HL-60 (cell line): Measurements from ENCODE around the gene HTR6.

Experiments used
- DNase-seq, 2 experiments: peaks; one replicate each; pipeline ENCODE4 v3.0.0-alpha.2; 2010 to 2020; ENCODE audit warnings: low read depth in 1 of 2, low spot score in 1 of 2
- H3K27ac ChIP-seq: fragments of 250-450 bp; sonication (Bioruptor Pico); replicated peaks from 2 replicates; pipeline ENCODE4 v1.5.1; 2020; ENCODE audit warnings: mild to moderate bottlenecking, moderate library complexity
- H3K27me3 ChIP-seq: fragments of 250-450 bp; sonication (Bioruptor Pico); 2 replicates; pipeline ENCODE4 v1.5.1; 2021; ENCODE audit warnings: mild to moderate bottlenecking, moderate library complexity; ENCODE audit not compliant: insufficient read depth, poor library complexity, severe bottlenecking
- H3K4me3 ChIP-seq: replicated peaks from 2 replicates; pipeline ENCODE4 v1.5.1; 2011; ENCODE audit warnings: mild to moderate bottlenecking, control low read depth, low read length; ENCODE audit not compliant: insufficient read depth
- CTCF ChIP-seq: IDR thresholded peaks from one replicate; pipeline ENCODE4 v1.5.1; 2011; ENCODE audit warnings: low read length, control low read depth, inconsistent platforms; ENCODE audit not compliant: insufficient read depth
- GABPA ChIP-seq: IDR thresholded peaks from 2 replicates; pipeline ENCODE4 v1.6.1; 2012; ENCODE audit warnings: low read depth
- POLR2AphosphoS5 ChIP-seq: IDR thresholded peaks from 2 replicates; pipeline ENCODE4 v1.6.1; 2012; ENCODE audit warnings: low read depth
- SPI1 ChIP-seq: IDR thresholded peaks from 2 replicates; pipeline ENCODE4 v1.6.1; 2012; ENCODE audit warnings: low read depth, mild to moderate bottlenecking, borderline replicate concordance
- TF ChIP-seq, protein P1 (sequence below): IDR thresholded peaks from 2 replicates; pipeline ENCODE4 v1.6.1; 2012; ENCODE audit warnings: low read depth; ENCODE audit not compliant: insufficient replicate concordance

Gene HTR6

GRCh38 chr1:19682257-19682656 lies 17.6 kb downstream of the HTR6 start:
- Histone ChIP-seq H3K4me3 (no peak overlapping the region), H3K27ac (no peak overlapping the region), H3K27me3 (no peaks in the 10 kb centered on the region)
- DNase-seq: no peak
- TF ChIP-seq, protein P1, sequence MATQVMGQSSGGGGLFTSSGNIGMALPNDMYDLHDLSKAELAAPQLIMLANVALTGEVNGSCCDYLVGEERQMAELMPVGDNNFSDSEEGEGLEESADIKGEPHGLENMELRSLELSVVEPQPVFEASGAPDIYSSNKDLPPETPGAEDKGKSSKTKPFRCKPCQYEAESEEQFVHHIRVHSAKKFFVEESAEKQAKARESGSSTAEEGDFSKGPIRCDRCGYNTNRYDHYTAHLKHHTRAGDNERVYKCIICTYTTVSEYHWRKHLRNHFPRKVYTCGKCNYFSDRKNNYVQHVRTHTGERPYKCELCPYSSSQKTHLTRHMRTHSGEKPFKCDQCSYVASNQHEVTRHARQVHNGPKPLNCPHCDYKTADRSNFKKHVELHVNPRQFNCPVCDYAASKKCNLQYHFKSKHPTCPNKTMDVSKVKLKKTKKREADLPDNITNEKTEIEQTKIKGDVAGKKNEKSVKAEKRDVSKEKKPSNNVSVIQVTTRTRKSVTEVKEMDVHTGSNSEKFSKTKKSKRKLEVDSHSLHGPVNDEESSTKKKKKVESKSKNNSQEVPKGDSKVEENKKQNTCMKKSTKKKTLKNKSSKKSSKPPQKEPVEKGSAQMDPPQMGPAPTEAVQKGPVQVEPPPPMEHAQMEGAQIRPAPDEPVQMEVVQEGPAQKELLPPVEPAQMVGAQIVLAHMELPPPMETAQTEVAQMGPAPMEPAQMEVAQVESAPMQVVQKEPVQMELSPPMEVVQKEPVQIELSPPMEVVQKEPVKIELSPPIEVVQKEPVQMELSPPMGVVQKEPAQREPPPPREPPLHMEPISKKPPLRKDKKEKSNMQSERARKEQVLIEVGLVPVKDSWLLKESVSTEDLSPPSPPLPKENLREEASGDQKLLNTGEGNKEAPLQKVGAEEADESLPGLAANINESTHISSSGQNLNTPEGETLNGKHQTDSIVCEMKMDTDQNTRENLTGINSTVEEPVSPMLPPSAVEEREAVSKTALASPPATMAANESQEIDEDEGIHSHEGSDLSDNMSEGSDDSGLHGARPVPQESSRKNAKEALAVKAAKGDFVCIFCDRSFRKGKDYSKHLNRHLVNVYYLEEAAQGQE: no peak
- TF ChIP-seq CTCF (no peak), GABPA (no peak), POLR2AphosphoS5 (no peak), SPI1 (no peak)

GRCh38 chr1:19682901-19683300 lies 18.2 kb downstream of the HTR6 start:
- no peak for DNase-seq
- Histone ChIP-seq H3K27ac (no peak overlapping the region), H3K27me3 (no peaks in the 10 kb centered on the region), H3K4me3 (no peak overlapping the region)
- TF ChIP-seq, protein P1: no peak
- no peak for TF ChIP-seq CTCF

- no peak for DNase-seq
- no peak overlapping the region for H3K27ac ChIP-seq
- TF ChIP-seq CTCF (no peak), POLR2AphosphoS5 (no peak), SPI1 (no peak), GABPA (no peak)
- TF ChIP-seq, protein P1: no peak
- H3K27me3 ChIP-seq: no peaks in the 10 kb centered on the region
- no peak overlapping the region for H3K4me3 ChIP-seq
Observed at GRCh38 chr1:19683351-19683750, 18.7 kb downstream of the HTR6 start.
